ENCODE data around the gene IMP4.
A peak's percentile ranks its signal among the peaks of the same experiment; 100 is the strongest.

The IMP4 gene

GRCh38 chr2:130345611-130346010 is 2.9 kb downstream of the IMP4 start:
- Histone ChIP-seq H3K4me3 (ENCODE audit: low read length in 2 of 2) (no peak overlapping the region), H3K36me3 (ENCODE audit: control insufficient read depth in 2 of 2, insufficient read depth in 2 of 2, low read length in 2 of 2) (peaks cover 38 to 39% of the 10 kb centered on the region in 2 donors), H3K9ac (ENCODE audit: low read depth in 1 of 2, low read length in 2 of 2) (no peak overlapping the region), H3K27me3 (ENCODE audit: control insufficient read depth in 2 of 2, insufficient read depth in 2 of 2, low read length in 2 of 2) (no peaks in the 10 kb centered on the region), H3K9me3 (ENCODE audit: control insufficient read depth in 2 of 2, low read length in 2 of 2) (no peaks in the 10 kb centered on the region), H3K27ac (ENCODE audit: low read depth in 2 of 2, low read length in 2 of 2) (no peak overlapping the region), H3K4me1 (ENCODE audit: control insufficient read depth in 2 of 2, insufficient read depth in 2 of 2, low read length in 2 of 2) (peaks cover 6 to 12% of the 10 kb centered on the region in 2 donors)

- Histone ChIP-seq H3K9ac (ENCODE audit: low read depth in 1 of 2, low read length in 2 of 2) (no peak overlapping the region), H3K27me3 (ENCODE audit: control insufficient read depth in 2 of 2, insufficient read depth in 2 of 2, low read length in 2 of 2) (no peaks in the 10 kb centered on the region), H3K4me3 (ENCODE audit: low read length in 2 of 2) (no peak overlapping the region), H3K9me3 (ENCODE audit: control insufficient read depth in 2 of 2, low read length in 2 of 2) (no peaks in the 10 kb centered on the region), H3K36me3 (ENCODE audit: control insufficient read depth in 2 of 2, insufficient read depth in 2 of 2, low read length in 2 of 2) (peaks cover 38 to 39% of the 10 kb centered on the region in 2 donors), H3K4me1 (ENCODE audit: control insufficient read depth in 2 of 2, insufficient read depth in 2 of 2, low read length in 2 of 2) (peaks cover 3 to 10% of the 10 kb centered on the region in 2 donors), H3K27ac (ENCODE audit: low read depth in 2 of 2, low read length in 2 of 2) (no peak overlapping the region)
Measured at GRCh38 chr2:130346041-130346740, 3.5 kb downstream of the IMP4 start.

- Histone ChIP-seq H3K36me3 (ENCODE audit: control insufficient read depth in 2 of 2, insufficient read depth in 2 of 2, low read length in 2 of 2) (peaks cover 38 to 39% of the 10 kb centered on the region in 2 donors), H3K4me3 (ENCODE audit: low read length in 2 of 2) (no peak overlapping the region)
Measured at GRCh38 chr2:130346741-130347066, 4.0 kb downstream of the IMP4 start.

GRCh38 chr2:130347220-130347925 is 4.7 kb downstream of the IMP4 start:
- Histone ChIP-seq H3K4me1 (ENCODE audit: control insufficient read depth in 2 of 2, insufficient read depth in 2 of 2, low read length in 2 of 2) (peaks cover 0 to 7% of the 10 kb centered on the region in 2 donors), H3K27me3 (ENCODE audit: control insufficient read depth in 2 of 2, insufficient read depth in 2 of 2, low read length in 2 of 2) (no peaks in the 10 kb centered on the region), H3K4me3 (ENCODE audit: low read length in 2 of 2) (no peak overlapping the region), H3K9ac (ENCODE audit: low read depth in 1 of 2, low read length in 2 of 2) (no peak overlapping the region), H3K9me3 (ENCODE audit: control insufficient read depth in 2 of 2, low read length in 2 of 2) (no peaks in the 10 kb centered on the region), H3K27ac (ENCODE audit: low read depth in 2 of 2, low read length in 2 of 2) (no peak overlapping the region), H3K36me3 (ENCODE audit: control insufficient read depth in 2 of 2, insufficient read depth in 2 of 2, low read length in 2 of 2) (peaks cover 38 to 39% of the 10 kb centered on the region in 2 donors)

More at GRCh38 chr2:130346741-130347066, 4.0 kb downstream of the IMP4 start:
- no peak overlapping the region for H3K9ac ChIP-seq (ENCODE audit: low read depth in 1 of 2, low read length in 2 of 2)
- H3K4me1 ChIP-seq (ENCODE audit: control insufficient read depth in 2 of 2, insufficient read depth in 2 of 2, low read length in 2 of 2) = peaks cover 0 to 7% of the 10 kb centered on the region in 2 donors
- no peaks in the 10 kb centered on the region for H3K9me3 ChIP-seq (ENCODE audit: control insufficient read depth in 2 of 2, low read length in 2 of 2)
- no peak overlapping the region for H3K27ac ChIP-seq (ENCODE audit: low read depth in 2 of 2, low read length in 2 of 2)
- no peaks in the 10 kb centered on the region for H3K27me3 ChIP-seq (ENCODE audit: control insufficient read depth in 2 of 2, insufficient read depth in 2 of 2, low read length in 2 of 2)

- Histone ChIP-seq H3K9me3 (ENCODE audit: control insufficient read depth in 2 of 2, low read length in 2 of 2) (no peaks in the 10 kb centered on the region), H3K4me1 (ENCODE audit: control insufficient read depth in 2 of 2, insufficient read depth in 2 of 2, low read length in 2 of 2) (peaks cover 0 to 1% of the 10 kb centered on the region in 2 donors), H3K4me3 (ENCODE audit: low read length in 2 of 2) (no peak overlapping the region), H3K27ac (ENCODE audit: low read depth in 2 of 2, low read length in 2 of 2) (no peak overlapping the region), H3K9ac (ENCODE audit: low read depth in 1 of 2, low read length in 2 of 2) (no peak overlapping the region), H3K36me3 (ENCODE audit: control insufficient read depth in 2 of 2, insufficient read depth in 2 of 2, low read length in 2 of 2) (peaks cover 38 to 39% of the 10 kb centered on the region in 2 donors), H3K27me3 (ENCODE audit: control insufficient read depth in 2 of 2, insufficient read depth in 2 of 2, low read length in 2 of 2) (no peaks in the 10 kb centered on the region)
Measured at GRCh38 chr2:130349174-130349573, 6.5 kb downstream of the IMP4 start.

GRCh38 chr2:130351711-130352110 is 9.0 kb downstream of the IMP4 start:
- peaks cover 10 to 11% of the 10 kb centered on the region in 2 donors for H3K4me1 ChIP-seq (ENCODE audit: control insufficient read depth in 2 of 2, insufficient read depth in 2 of 2, low read length in 2 of 2)
- H3K36me3 ChIP-seq (ENCODE audit: control insufficient read depth in 2 of 2, insufficient read depth in 2 of 2, low read length in 2 of 2) = peaks cover 14% of the 10 kb centered on the region in 2 donors
- H3K27ac ChIP-seq (ENCODE audit: low read depth in 2 of 2, low read length in 2 of 2) = no peak overlapping the region
- H3K9ac ChIP-seq (ENCODE audit: low read depth in 1 of 2, low read length in 2 of 2) = no peak overlapping the region
- H3K9me3 ChIP-seq (ENCODE audit: control insufficient read depth in 2 of 2, low read length in 2 of 2) = no peaks in the 10 kb centered on the region
- no peak overlapping the region for H3K4me3 ChIP-seq (ENCODE audit: low read length in 2 of 2)
- no peaks in the 10 kb centered on the region for H3K27me3 ChIP-seq (ENCODE audit: control insufficient read depth in 2 of 2, insufficient read depth in 2 of 2, low read length in 2 of 2)

GRCh38 chr2:130352237-130352636 is 9.5 kb downstream of the IMP4 start:
- Histone ChIP-seq H3K27me3 (ENCODE audit: control insufficient read depth in 2 of 2, insufficient read depth in 2 of 2, low read length in 2 of 2) (no peaks in the 10 kb centered on the region), H3K4me1 (ENCODE audit: control insufficient read depth in 2 of 2, insufficient read depth in 2 of 2, low read length in 2 of 2) (peaks cover 11% of the 10 kb centered on the region in 2 donors), H3K27ac (ENCODE audit: low read depth in 2 of 2, low read length in 2 of 2) (no peak overlapping the region), H3K4me3 (ENCODE audit: low read length in 2 of 2) (no peak overlapping the region), H3K36me3 (ENCODE audit: control insufficient read depth in 2 of 2, insufficient read depth in 2 of 2, low read length in 2 of 2) (peaks cover 9 to 10% of the 10 kb centered on the region in 2 donors), H3K9me3 (ENCODE audit: control insufficient read depth in 2 of 2, low read length in 2 of 2) (no peaks in the 10 kb centered on the region), H3K9ac (ENCODE audit: low read depth in 1 of 2, low read length in 2 of 2) (no peak overlapping the region)

- Histone ChIP-seq H3K4me1 (ENCODE audit: control insufficient read depth in 2 of 2, insufficient read depth in 2 of 2, low read length in 2 of 2) (peaks cover 11% of the 10 kb centered on the region in 2 donors), H3K4me3 (ENCODE audit: low read length in 2 of 2) (no peak overlapping the region), H3K9ac (ENCODE audit: low read depth in 1 of 2, low read length in 2 of 2) (no peak overlapping the region)
Measured at GRCh38 chr2:130353291-130354138, 10.8 kb downstream of the IMP4 start.

GRCh38 chr2:130354139-130354428 is 11.4 kb downstream of the IMP4 start:
- Histone ChIP-seq H3K27me3 (ENCODE audit: control insufficient read depth in 2 of 2, insufficient read depth in 2 of 2, low read length in 2 of 2) (no peaks in the 10 kb centered on the region), H3K27ac (ENCODE audit: low read depth in 2 of 2, low read length in 2 of 2) (no peak overlapping the region), H3K4me3 (ENCODE audit: low read length in 2 of 2) (peak overlapping the region in 1 of 2 donors; percentile 43), H3K36me3 (ENCODE audit: control insufficient read depth in 2 of 2, insufficient read depth in 2 of 2, low read length in 2 of 2) (peaks cover 3% of the 10 kb centered on the region in 2 donors), H3K9me3 (ENCODE audit: control insufficient read depth in 2 of 2, low read length in 2 of 2) (no peaks in the 10 kb centered on the region), H3K4me1 (ENCODE audit: control insufficient read depth in 2 of 2, insufficient read depth in 2 of 2, low read length in 2 of 2) (peaks cover 11% of the 10 kb centered on the region in 2 donors), H3K9ac (ENCODE audit: low read depth in 1 of 2, low read length in 2 of 2) (no peak overlapping the region)

More at GRCh38 chr2:130353291-130354138, 10.8 kb downstream of the IMP4 start:
- Histone ChIP-seq H3K9me3 (ENCODE audit: control insufficient read depth in 2 of 2, low read length in 2 of 2) (no peaks in the 10 kb centered on the region), H3K36me3 (ENCODE audit: control insufficient read depth in 2 of 2, insufficient read depth in 2 of 2, low read length in 2 of 2) (no peaks in the 10 kb centered on the region), H3K27me3 (ENCODE audit: control insufficient read depth in 2 of 2, insufficient read depth in 2 of 2, low read length in 2 of 2) (no peaks in the 10 kb centered on the region), H3K27ac (ENCODE audit: low read depth in 2 of 2, low read length in 2 of 2) (no peak overlapping the region)

GRCh38 chr2:130355172-130355577 is 12.5 kb downstream of the IMP4 start:
- Histone ChIP-seq H3K27ac (ENCODE audit: low read depth in 2 of 2, low read length in 2 of 2) (peak overlapping the region; percentile 76 to 79), H3K4me1 (ENCODE audit: control insufficient read depth in 2 of 2, insufficient read depth in 2 of 2, low read length in 2 of 2) (peaks cover 11% of the 10 kb centered on the region in 2 donors), H3K36me3 (ENCODE audit: control insufficient read depth in 2 of 2, insufficient read depth in 2 of 2, low read length in 2 of 2) (peaks cover 3% of the 10 kb centered on the region in 2 donors), H3K9ac (ENCODE audit: low read depth in 1 of 2, low read length in 2 of 2) (peak overlapping the region; percentile 58 to 93), H3K27me3 (ENCODE audit: control insufficient read depth in 2 of 2, insufficient read depth in 2 of 2, low read length in 2 of 2) (no peaks in the 10 kb centered on the region), H3K9me3 (ENCODE audit: control insufficient read depth in 2 of 2, low read length in 2 of 2) (no peaks in the 10 kb centered on the region), H3K4me3 (ENCODE audit: low read length in 2 of 2) (peak overlapping the region; percentile 81 to 94)
